DND-41 (cell line): Measurements from ENCODE around the gene PAM.

Experiments
- CTCF ChIP-seq: IDR thresholded peaks from 2 replicates; pipeline ENCODE4 v1.5.1; 2012; ENCODE audit warnings: borderline replicate concordance, low read length, moderate library complexity, mild to moderate bottlenecking; ENCODE audit not compliant: poor library complexity, severe bottlenecking; ENCODE audit errors: extremely low read depth
- EZH2 ChIP-seq: IDR thresholded peaks from 3 replicates; pipeline ENCODE4 v1.6.1; 2012; ENCODE audit warnings: borderline replicate concordance, low read depth, mild to moderate bottlenecking, moderate library complexity, low read length, inconsistent platforms; ENCODE audit not compliant: severe bottlenecking

- TF ChIP-seq CTCF (no peak), EZH2 (no peak)
Measured at GRCh38 chr5:102863764-102864560, 108.9 kb downstream of the PAM start.
